ENCODE data around the gene PRRT1. TPM values are rescaled to one million over a fixed set of nuclear protein-coding genes. Genes with fewer than 3 reads are reported as not detected.
A peak's percentile ranks its signal among the peaks of the same experiment; 100 is the strongest.
"Not testable (repeated sequence)": the region's sequence is repeated elsewhere in the genome, so short reads cannot be mapped to it uniquely, and the experiment has no call there.

Gene PRRT1
- total RNA-seq, 4 donors from 2014 or later: 2.7 to 4.4 (median 4.0) TPM

GRCh38 chr6:32148289-32149091, 3.2 kb downstream of the PRRT1 start:
- Histone ChIP-seq H3K36me3 (peaks cover 0 to 17% (median 6%) of the 10 kb centered on the region in 4 donors), H3K4me3 (peak overlapping the region in 2 of 4 donors; percentile 15 to 35), H3K9me3 (no peaks in the 10 kb centered on the region), H3K27ac (replicated peaks in 1 of 4) (no peak overlapping the region), H3K4me1 (peaks cover 24 to 41% (median 39%) of the 10 kb centered on the region in 4 donors), H3K27me3 (no peaks in the 10 kb centered on the region)
- intact Hi-C loops (cut with DNase I): no loop called here
- WGBS: 61% methylated on average over 39 of the region's 39 CpGs
- TF ChIP-seq POLR2AphosphoS5 (IDR thresholded peaks at IDR 0.05): no peak
- no peak for TF ChIP-seq CTCF (IDR thresholded peaks at IDR 0.05)
- no peak for TF ChIP-seq POLR2A (IDR thresholded peaks at IDR 0.05; ENCODE audit: low read depth)
- TF ChIP-seq EP300 (IDR thresholded peaks at IDR 0.05): no peak
- DNase-seq (ENCODE audit: extremely low spot score): no peak

- Histone ChIP-seq H3K36me3 (peaks cover 0 to 17% (median 6%) of the 10 kb centered on the region in 4 donors), H3K9me3 (no peaks in the 10 kb centered on the region), H3K27ac (replicated peaks in 1 of 4) (no peak overlapping the region), H3K4me1 (peaks cover 19 to 31% (median 29%) of the 10 kb centered on the region in 4 donors), H3K27me3 (no peaks in the 10 kb centered on the region), H3K4me3 (no peak overlapping the region)
- no peak for DNase-seq (ENCODE audit: extremely low spot score)
- no peak for TF ChIP-seq EP300 (IDR thresholded peaks at IDR 0.05)
- TF ChIP-seq CTCF (IDR thresholded peaks at IDR 0.05): no peak
- TF ChIP-seq POLR2A (IDR thresholded peaks at IDR 0.05; ENCODE audit: low read depth): no peak
- TF ChIP-seq POLR2AphosphoS5 (IDR thresholded peaks at IDR 0.05): no peak
- 92% methylated on average over 4 of the region's 4 CpGs for WGBS
- intact Hi-C loops (cut with DNase I): no loop called here
These were observed 4.2 kb downstream of the PRRT1 start for GRCh38 chr6:32147401-32148132.

- WGBS: 56% methylated on average over 4 of the region's 4 CpGs
These were observed 5.1 kb downstream of the PRRT1 start for GRCh38 chr6:32146687-32147086.

GRCh38 chr6:32146287-32146686, 5.5 kb downstream of the PRRT1 start:
- 93% methylated on average over 1 of the region's 1 CpG for WGBS
- Histone ChIP-seq H3K27ac (replicated peaks in 1 of 4) (no peak overlapping the region), H3K36me3 (peaks cover 0 to 17% (median 6%) of the 10 kb centered on the region in 4 donors), H3K27me3 (no peaks in the 10 kb centered on the region), H3K4me1 (peaks cover 12 to 20% (median 17%) of the 10 kb centered on the region in 4 donors), H3K4me3 (no peak overlapping the region), H3K9me3 (no peaks in the 10 kb centered on the region)
- DNase-seq (ENCODE audit: extremely low spot score): no peak
- intact Hi-C loops (cut with DNase I): no loop called here
- TF ChIP-seq CTCF (IDR thresholded peaks at IDR 0.05): no peak
- TF ChIP-seq POLR2A (IDR thresholded peaks at IDR 0.05; ENCODE audit: low read depth): no peak
- no peak for TF ChIP-seq POLR2AphosphoS5 (IDR thresholded peaks at IDR 0.05)
- TF ChIP-seq EP300 (IDR thresholded peaks at IDR 0.05): no peak

More at GRCh38 chr6:32146687-32147086, 5.1 kb downstream of the PRRT1 start:
- Histone ChIP-seq H3K27ac (replicated peaks in 1 of 4) (no peak overlapping the region), H3K9me3 (no peaks in the 10 kb centered on the region), H3K4me1 (peaks cover 12 to 24% (median 21%) of the 10 kb centered on the region in 4 donors), H3K4me3 (no peak overlapping the region), H3K36me3 (peaks cover 0 to 17% (median 6%) of the 10 kb centered on the region in 4 donors), H3K27me3 (no peaks in the 10 kb centered on the region)
- TF ChIP-seq POLR2A (IDR thresholded peaks at IDR 0.05; ENCODE audit: low read depth): no peak
- no peak for TF ChIP-seq CTCF (IDR thresholded peaks at IDR 0.05)
- no peak for TF ChIP-seq EP300 (IDR thresholded peaks at IDR 0.05)
- no peak for TF ChIP-seq POLR2AphosphoS5 (IDR thresholded peaks at IDR 0.05)
- DNase-seq (ENCODE audit: extremely low spot score): no peak
- intact Hi-C loops (cut with DNase I): no loop called here

GRCh38 chr6:32144238-32144637, 7.5 kb downstream of the PRRT1 start:
- 87% methylated on average over 7 of the region's 7 CpGs for WGBS
- H3K4me3 ChIP-seq; intact Hi-C loops (cut with DNase I); H3K27ac ChIP-seq (replicated peaks in 1 of 4); H3K27me3 ChIP-seq; H3K4me1 ChIP-seq; H3K9me3 ChIP-seq; DNase-seq (ENCODE audit: extremely low spot score): not testable (repeated sequence)
- H3K36me3 ChIP-seq: peaks cover 0 to 13% (median 5%) of the 10 kb centered on the region in 4 donors

All from esophagus muscularis mucosa (tissue), 4 donors.